SK-N-SH treated with all-trans-retinoic acid at 6 μM for 48 hours (cell line): ENCODE measurements around the gene KIF3C.

ENCODE experiments used
- ARNTL ChIP-seq: fragments of 450-650 bp; formaldehyde crosslinking; IDR thresholded peaks from 2 replicates; pipeline ENCODE4 v1.5.0; 2020; ENCODE audit warnings: low read depth, mild to moderate bottlenecking, moderate library complexity, borderline replicate concordance
- ESRRG ChIP-seq: fragments of 250-450 bp; sonication (Bioruptor Pico); IDR thresholded peaks from 2 replicates; pipeline ENCODE4 v1.6.1; 2021; ENCODE audit warnings: mild to moderate bottlenecking
- GLIS3 ChIP-seq: fragments of 250-450 bp; sonication (Bioruptor Pico); IDR thresholded peaks from 2 replicates; pipeline ENCODE4 v1.5.0; 2020; ENCODE audit warnings: mild to moderate bottlenecking, moderate library complexity
- ISL1 ChIP-seq: fragments of 250-450 bp; sonication (Bioruptor Pico); IDR thresholded peaks from 2 replicates; pipeline ENCODE4 v2.1.2; 2022; ENCODE audit warnings: mild to moderate bottlenecking, moderate library complexity
- OSR1 ChIP-seq: fragments of 250-450 bp; sonication (Bioruptor Pico); IDR thresholded peaks from 2 replicates; pipeline ENCODE4 v1.8.0; 2022; ENCODE audit warnings: moderate library complexity, mild to moderate bottlenecking, inconsistent platforms
- RARB ChIP-seq: fragments of 250-450 bp; sonication (Bioruptor Pico); IDR thresholded peaks from 2 replicates; pipeline ENCODE4 v1.8.0; 2021; ENCODE audit warnings: mild to moderate bottlenecking, moderate library complexity
- TCF4 ChIP-seq: fragments of 250-450 bp; sonication (Bioruptor Pico); IDR thresholded peaks from 2 replicates; pipeline ENCODE4 v1.8.0; 2021; ENCODE audit warnings: mild to moderate bottlenecking, moderate library complexity, borderline replicate concordance
- TOX ChIP-seq: fragments of 250-450 bp; sonication (Bioruptor Pico); IDR thresholded peaks from 2 replicates; pipeline ENCODE4 v1.8.0; 2021; ENCODE audit warnings: mild to moderate bottlenecking, moderate library complexity, borderline replicate concordance
- ZC3H10 ChIP-seq: fragments of 250-450 bp; sonication (Bioruptor Pico); IDR thresholded peaks from 2 replicates; pipeline ENCODE4 v1.5.1; 2021; ENCODE audit warnings: mild to moderate bottlenecking, moderate library complexity
- ZFP3 ChIP-seq: fragments of 250-450 bp; sonication (Bioruptor Pico); IDR thresholded peaks from 2 replicates; pipeline ENCODE4 v1.5.0; 2020; ENCODE audit warnings: mild to moderate bottlenecking, moderate library complexity
- ZFP30 ChIP-seq: fragments of 450-650 bp; formaldehyde crosslinking; IDR thresholded peaks from 2 replicates; pipeline ENCODE4 v1.5.0; 2022; ENCODE audit warnings: mild to moderate bottlenecking, moderate library complexity
- ZNF70 ChIP-seq: fragments of 450-650 bp; formaldehyde crosslinking; IDR thresholded peaks from 2 replicates; pipeline ENCODE4 v1.5.0; 2020; ENCODE audit warnings: mild to moderate bottlenecking, moderate library complexity
- TF ChIP-seq, protein P1 (sequence below): fragments of 250-450 bp; sonication (Bioruptor Pico); IDR thresholded peaks from 2 replicates; pipeline ENCODE4 v1.8.0; 2021; ENCODE audit warnings: low read depth, mild to moderate bottlenecking, moderate library complexity, borderline replicate concordance

DNA sequence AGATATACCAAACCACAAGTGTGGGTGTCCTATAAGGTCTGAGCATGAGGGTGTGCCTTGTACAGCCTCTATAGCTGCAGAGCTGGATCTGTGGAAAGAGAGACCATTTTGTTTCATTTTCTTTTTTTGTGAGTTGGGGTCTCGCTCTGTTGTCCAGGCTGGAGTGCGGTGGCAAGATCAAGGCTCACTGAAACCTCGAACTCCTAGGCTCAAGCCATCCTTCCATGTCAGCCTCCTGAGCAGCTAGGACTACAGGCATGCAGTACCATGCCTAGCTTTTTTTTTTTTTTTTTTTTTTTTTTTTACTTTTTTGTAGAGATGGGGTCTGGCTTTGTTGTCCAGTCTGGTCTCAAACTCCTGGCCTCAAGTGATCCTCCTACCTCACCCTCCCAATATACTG, 10.7 kb downstream of the KIF3C start:
- TF ChIP-seq ZFP3 (CRISPR knock-in tag) (no peak), ARNTL (CRISPR knock-in tag) (no peak), ESRRG (CRISPR knock-in tag) (no peak), ZNF70 (no peak), RARB (no peak), GLIS3 (CRISPR knock-in tag) (no peak), ZC3H10 (CRISPR knock-in tag) (no peak), ISL1 (CRISPR knock-in tag) (no peak), TOX (CRISPR knock-in tag) (no peak), TCF4 (no peak), ZFP30 (CRISPR knock-in tag) (no peak), OSR1 (CRISPR knock-in tag) (no peak)
- TF ChIP-seq, protein P1, sequence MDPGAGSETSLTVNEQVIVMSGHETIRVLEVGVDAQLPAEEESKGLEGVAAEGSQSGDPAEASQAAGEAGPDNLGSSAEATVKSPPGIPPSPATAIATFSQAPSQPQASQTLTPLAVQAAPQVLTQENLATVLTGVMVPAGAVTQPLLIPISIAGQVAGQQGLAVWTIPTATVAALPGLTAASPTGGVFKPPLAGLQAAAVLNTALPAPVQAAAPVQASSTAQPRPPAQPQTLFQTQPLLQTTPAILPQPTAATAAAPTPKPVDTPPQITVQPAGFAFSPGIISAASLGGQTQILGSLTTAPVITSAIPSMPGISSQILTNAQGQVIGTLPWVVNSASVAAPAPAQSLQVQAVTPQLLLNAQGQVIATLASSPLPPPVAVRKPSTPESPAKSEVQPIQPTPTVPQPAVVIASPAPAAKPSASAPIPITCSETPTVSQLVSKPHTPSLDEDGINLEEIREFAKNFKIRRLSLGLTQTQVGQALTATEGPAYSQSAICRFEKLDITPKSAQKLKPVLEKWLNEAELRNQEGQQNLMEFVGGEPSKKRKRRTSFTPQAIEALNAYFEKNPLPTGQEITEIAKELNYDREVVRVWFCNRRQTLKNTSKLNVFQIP = no peak
